ENCODE results near the gene GSN. TPM values are rescaled to one million over a fixed set of nuclear protein-coding genes. Genes with fewer than 3 reads are reported as not detected.

GSN gene
- total RNA-seq, 1 experiment from 2014 or later = 100 TPM

DNA sequence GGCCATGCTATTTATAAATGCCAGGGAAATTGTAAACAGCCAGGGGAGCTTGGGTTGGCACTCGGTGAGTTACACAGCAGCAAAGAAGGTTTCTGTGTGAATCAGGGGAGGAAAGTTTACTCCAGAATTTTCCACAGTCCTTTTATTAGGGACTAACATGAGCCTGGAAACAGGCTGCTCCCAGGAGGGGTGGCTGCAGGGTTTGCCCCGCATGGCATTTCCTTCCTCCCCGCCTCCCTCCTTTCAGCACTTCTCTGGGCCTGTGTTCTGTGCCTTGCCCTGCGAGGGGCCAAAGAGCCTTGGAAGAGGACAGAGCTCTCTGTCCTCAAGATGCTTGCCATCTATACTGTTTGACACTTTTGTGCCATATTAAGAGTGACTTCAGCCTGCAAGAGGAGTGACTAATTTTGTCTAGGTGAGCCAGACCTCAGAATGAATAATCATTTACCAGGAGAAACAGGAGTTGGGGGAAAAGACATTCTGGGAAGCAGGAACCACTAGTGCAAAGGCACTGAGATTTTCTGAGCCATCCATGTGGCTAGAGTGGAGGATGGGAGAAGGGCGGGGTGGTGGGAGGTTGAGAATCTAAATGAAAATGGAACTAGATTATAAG lies 1.8 kb downstream of the GSN start:
- H3K9me3 ChIP-seq = no peaks in the 10 kb centered on the region
- H3K4me1 Mint-ChIP-seq (ENCODE audit: low read depth, unreplicated experiment) = peaks cover 28% of the 10 kb centered on the region
- intact Hi-C loops (cut with micrococcal nuclease; ENCODE audit: unreplicated experiment) = loop anchor here (2.0 kb wide), 1 partner anchor 57 kb away; no protein-coding TSS in a partner anchor
- ChIA-PET POLR2A (no interaction called here), CTCF (interaction anchor here (2.4 to 3.4 kb wide), 2 partner anchors 9 to 50 kb away, joined by 6 to 42 read pairs; no protein-coding TSS in a partner anchor)
- peak overlapping the region; percentile 68 for H3K27ac Mint-ChIP-seq (ENCODE audit: unreplicated experiment)
- H3K4me3 Mint-ChIP-seq (ENCODE audit: unreplicated experiment) = peak overlapping the region; percentile 87
- H3K4me1 ChIP-seq = peaks cover 24% of the 10 kb centered on the region
- H3K36me3 ChIP-seq (ENCODE audit: control insufficient read depth, insufficient read depth, low read length) = no peaks in the 10 kb centered on the region
- no peaks in the 10 kb centered on the region for H3K27me3 Mint-ChIP-seq (ENCODE audit: insufficient read depth, unreplicated experiment)
- H3K9me3 Mint-ChIP-seq (ENCODE audit: unreplicated experiment) = no peaks in the 10 kb centered on the region
- H3K36me3 Mint-ChIP-seq (ENCODE audit: insufficient read depth, unreplicated experiment) = peaks cover 11% of the 10 kb centered on the region
- no peaks in the 10 kb centered on the region for H3K27me3 ChIP-seq (replicated peaks; ENCODE audit: control insufficient read depth, insufficient read depth, low read length)
- peak overlapping the region; percentile 73 for H3K4me3 ChIP-seq (ENCODE audit: low read depth, low read length)
- TSS peak; percentile 42 for BruUV-seq (replicated peaks)
- DNase-seq = no peak
- no peak for TF ChIP-seq CTCF (IDR thresholded peaks at IDR 0.05; ENCODE audit: insufficient read depth in 1 of 2, low read depth in 1 of 2, low read length in 1 of 2, severe bottlenecking in 1 of 2, unreplicated experiment in 1 of 2)

- TF ChIP-seq CTCF (IDR thresholded peaks at IDR 0.05; ENCODE audit: insufficient read depth in 1 of 2, low read depth in 1 of 2, low read length in 1 of 2, severe bottlenecking in 1 of 2, unreplicated experiment in 1 of 2) = no peak
- peaks cover 24% of the 10 kb centered on the region for H3K4me1 ChIP-seq
- no TSS peak for BruUV-seq (replicated peaks)
- no peak overlapping the region for H3K27ac Mint-ChIP-seq (ENCODE audit: unreplicated experiment)
- H3K27me3 ChIP-seq (replicated peaks; ENCODE audit: control insufficient read depth, insufficient read depth, low read length) = no peaks in the 10 kb centered on the region
- peaks cover 28% of the 10 kb centered on the region for H3K4me1 Mint-ChIP-seq (ENCODE audit: low read depth, unreplicated experiment)
- no peaks in the 10 kb centered on the region for H3K27me3 Mint-ChIP-seq (ENCODE audit: insufficient read depth, unreplicated experiment)
- H3K9me3 Mint-ChIP-seq (ENCODE audit: unreplicated experiment) = no peaks in the 10 kb centered on the region
- ChIA-PET CTCF (interaction anchor here (0.6 kb wide), 1 partner anchor 28 kb away, joined by 3 read pairs; no protein-coding TSS in a partner anchor), POLR2A (interaction anchor here (0.7 kb wide), 1 partner anchor 27 kb away, joined by 3 read pairs; no protein-coding TSS in a partner anchor)
- no peaks in the 10 kb centered on the region for H3K36me3 ChIP-seq (ENCODE audit: control insufficient read depth, insufficient read depth, low read length)
- no peak overlapping the region for H3K4me3 Mint-ChIP-seq (ENCODE audit: unreplicated experiment)
- intact Hi-C loops (cut with micrococcal nuclease; ENCODE audit: unreplicated experiment) = no loop called here
- no peak for DNase-seq
- H3K36me3 Mint-ChIP-seq (ENCODE audit: insufficient read depth, unreplicated experiment) = peaks cover 11% of the 10 kb centered on the region
- no peaks in the 10 kb centered on the region for H3K9me3 ChIP-seq
- H3K4me3 ChIP-seq (ENCODE audit: low read depth, low read length) = no peak overlapping the region
Observed at GRCh38 chr9:121271368-121272341, 3.7 kb downstream of the GSN start.

DNA sequence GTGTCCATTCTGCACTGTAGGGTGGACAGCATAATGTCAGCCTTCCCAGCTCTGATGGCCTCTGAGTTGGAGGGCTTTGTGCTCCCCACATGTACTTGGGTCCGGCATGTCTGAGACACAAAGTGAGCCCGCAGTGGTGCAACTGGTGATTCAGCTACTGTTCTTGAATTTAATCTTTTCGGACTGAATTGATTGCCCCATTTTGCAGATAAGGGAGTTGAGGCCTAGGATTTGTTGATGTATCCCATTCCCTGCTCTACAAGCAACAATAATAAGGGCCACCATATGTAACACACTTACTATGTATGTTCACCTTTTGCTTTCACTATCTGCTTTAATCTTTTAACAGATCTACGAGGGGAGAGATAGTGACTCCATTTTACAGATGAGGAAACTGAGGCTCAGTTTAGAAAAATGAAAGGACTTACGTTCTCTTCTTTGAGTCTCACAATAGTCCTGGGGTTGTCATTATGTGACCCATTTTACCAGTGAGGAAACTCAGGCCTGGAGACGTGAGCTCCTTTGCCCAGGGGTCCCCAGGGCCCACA lies 4.5 kb downstream of the GSN start:
- Mint-ChIP-seq H3K9me3 (ENCODE audit: unreplicated experiment) (no peaks in the 10 kb centered on the region), H3K27me3 (ENCODE audit: insufficient read depth, unreplicated experiment) (no peaks in the 10 kb centered on the region), H3K4me3 (ENCODE audit: unreplicated experiment) (no peak overlapping the region), H3K4me1 (ENCODE audit: low read depth, unreplicated experiment) (peaks cover 24% of the 10 kb centered on the region), H3K36me3 (ENCODE audit: insufficient read depth, unreplicated experiment) (peaks cover 11% of the 10 kb centered on the region), H3K27ac (ENCODE audit: unreplicated experiment) (no peak overlapping the region)
- CTCF ChIA-PET = no interaction called here
- Histone ChIP-seq H3K4me1 (peaks cover 21% of the 10 kb centered on the region), H3K4me3 (ENCODE audit: low read depth, low read length) (no peak overlapping the region), H3K36me3 (ENCODE audit: control insufficient read depth, insufficient read depth, low read length) (no peaks in the 10 kb centered on the region), H3K9me3 (no peaks in the 10 kb centered on the region), H3K27me3 (replicated peaks; ENCODE audit: control insufficient read depth, insufficient read depth, low read length) (no peaks in the 10 kb centered on the region)
- BruUV-seq (replicated peaks) = no TSS peak
- POLR2A ChIA-PET = interaction anchor here (0.7 kb wide), 1 partner anchor 28 kb away, joined by 3 read pairs; no protein-coding TSS in a partner anchor
- TF ChIP-seq CTCF (IDR thresholded peaks at IDR 0.05; ENCODE audit: insufficient read depth in 1 of 2, low read depth in 1 of 2, low read length in 1 of 2, severe bottlenecking in 1 of 2, unreplicated experiment in 1 of 2) = no peak
- no peak for DNase-seq
- intact Hi-C loops (cut with micrococcal nuclease; ENCODE audit: unreplicated experiment) = no loop called here
